HCT116 (cell line): ENCODE data around the gene RAET1L. TPM values are rescaled to one million over a fixed set of nuclear protein-coding genes. Genes with fewer than 3 reads are reported as not detected.

Experiments
- ATAC-seq: fragments of 200-7000 bp; cut with Tn5 transposase; 2 replicates; pipeline ENCODE4 v1.9.1; 2020; ENCODE audit warnings: mild to moderate bottlenecking, moderate library complexity
- BruUV-seq: library from RNA; stranded (reverse); fragments of 400-500 nt; replicated peaks from 2 replicates; lab custom pipeline; 2021; lab: Mats Ljungman, UMichigan
- CTCF ChIA-PET: fragments of 300-600 bp; sonication (Branson Sonifier 250); formaldehyde crosslinking; loops from one replicate; lab custom pipeline; 2021; ENCODE audit warnings: antibody characterized with exemption; lab: Charles Lee
- POLR2A ChIA-PET: fragments of 300-600, 350-600 bp; sonication (Branson Sonifier 250); formaldehyde crosslinking; loops from one replicate; lab custom pipeline; 2021; ENCODE audit warnings: antibody characterized with exemption; lab: Charles Lee
- RAD21 ChIA-PET, 2 experiments: fragments of 300-600 bp; sonication (Branson Sonifier 250); formaldehyde crosslinking; loops; one replicate each; lab custom pipeline; 2023; ENCODE audit warnings: low total read pairs in 2 of 2; ENCODE audit not compliant: uncharacterized antibody in 2 of 2, unreplicated experiment in 2 of 2, low non-redundant PET in 1 of 2; lab: Charles Lee
- DNase-seq: peaks from one replicate; pipeline ENCODE4 v3.0.0-alpha.2; 2010; ENCODE audit warnings: low read depth, low spot score
- H2AFZ ChIP-seq: fragments of 200-600 bp; shearing (Covaris generic), sonication (generic); 2 replicates; pipeline ENCODE4 v1.6.1; 2017; ENCODE audit warnings: low read depth, mixed run types, mixed read lengths, antibody characterized with exemption, low read length; ENCODE audit not compliant: poor library complexity, severe bottlenecking
- H3K27ac ChIP-seq: 2 replicates; pipeline ENCODE4 v1.5.1; 2012; ENCODE audit warnings: low read depth, low read length
- H3K27me3 ChIP-seq: fragments of 200-600 bp; sonication (generic); 2 replicates; pipeline ENCODE4 v1.6.1; 2016; ENCODE audit warnings: mixed run types, low read length, mixed read lengths; ENCODE audit not compliant: insufficient read depth
- H3K36me3 ChIP-seq, 2 experiments: fragments of 200-500 bp in 1 of 2; fragments of 200-600 bp in 1 of 2; sonication (Bioruptor generic) in 1 of 2; sonication (generic) in 1 of 2; 2 replicates each; pipeline versions ENCODE4 v1.5.1 to v1.6.1; 2014 to 2016; ENCODE audit warnings: low read length in 2 of 2, inconsistent platforms in 1 of 2, mixed read lengths in 1 of 2, mixed run types in 1 of 2; ENCODE audit not compliant: insufficient read depth in 2 of 2, control insufficient read depth in 1 of 2
- H3K4me1 ChIP-seq, 2 experiments: fragments of 200-600 bp in 1 of 2; sonication (generic) in 1 of 2; 2 replicates each; pipeline versions ENCODE4 v1.5.1 to v1.6.1; 2012 to 2017; ENCODE audit warnings: low read length in 2 of 2, inconsistent platforms in 1 of 2, mild to moderate bottlenecking in 1 of 2, mixed read lengths in 1 of 2, mixed run types in 1 of 2, moderate library complexity in 1 of 2; ENCODE audit not compliant: insufficient read depth in 2 of 2, control insufficient read depth in 1 of 2
- H3K4me2 ChIP-seq: fragments of 200-600 bp; sonication (generic); 2 replicates; pipeline ENCODE4 v1.6.1; 2017; ENCODE audit warnings: mixed run types, low read length, mixed read lengths
- H3K4me3 ChIP-seq, 2 experiments: fragments of 200-600 bp in 1 of 2; sonication (generic) in 1 of 2; replicated peaks in 1 of 2; 2 replicates each; pipeline ENCODE4 v1.5.1; 2011 to 2016; ENCODE audit warnings: low read length in 2 of 2, control low read depth in 1 of 2, low read depth in 1 of 2, mild to moderate bottlenecking in 1 of 2, mixed read lengths in 1 of 2, mixed run types in 1 of 2
- H3K79me2 ChIP-seq: fragments of 200-600 bp; sonication (generic); 2 replicates; pipeline ENCODE4 v1.6.1; 2017; ENCODE audit warnings: mild to moderate bottlenecking, mixed run types, low read length, moderate library complexity, mixed read lengths; ENCODE audit not compliant: insufficient read depth
- H3K9ac ChIP-seq: fragments of 200-600 bp; sonication (generic); 2 replicates; pipeline ENCODE4 v1.6.1; 2016; ENCODE audit warnings: low read length, mixed read lengths
- H3K9me2 ChIP-seq: fragments of 200-600 bp; sonication (generic), shearing (Covaris generic); 2 replicates; pipeline ENCODE4 v1.6.1; 2017; ENCODE audit warnings: mixed run types, mild to moderate bottlenecking, moderate library complexity; ENCODE audit not compliant: insufficient read depth
- H3K9me3 ChIP-seq, 2 experiments: fragments of 200-500 bp in 1 of 2; fragments of 200-600 bp in 1 of 2; sonication (Bioruptor generic) in 1 of 2; sonication (generic) in 1 of 2; 2 replicates each; pipeline ENCODE4 v1.6.1; 2014 to 2017; ENCODE audit warnings: low read length in 2 of 2, mixed read lengths in 2 of 2, inconsistent platforms in 1 of 2, low read depth in 1 of 2, mild to moderate bottlenecking in 1 of 2, mixed run types in 1 of 2, moderate library complexity in 1 of 2; ENCODE audit not compliant: control insufficient read depth in 1 of 2, insufficient read depth in 1 of 2
- H4K20me1 ChIP-seq: fragments of 200-600 bp; sonication (generic), shearing (Covaris generic); 2 replicates; pipeline ENCODE4 v1.6.1; 2017; ENCODE audit warnings: mixed run types, mild to moderate bottlenecking, moderate library complexity; ENCODE audit not compliant: insufficient read depth
- CBX3 ChIP-seq: IDR thresholded peaks from 2 replicates; pipeline ENCODE4 v1.6.1; 2012; ENCODE audit warnings: low read depth
- ELF1 ChIP-seq: IDR thresholded peaks from 2 replicates; pipeline ENCODE4 v1.6.1; 2012; ENCODE audit warnings: low read depth, borderline replicate concordance
- EZH2phosphoT487 ChIP-seq: fragments of 200-600 bp; IDR thresholded peaks from 2 replicates; pipeline ENCODE4 v1.6.1; 2018; ENCODE audit warnings: antibody characterized with exemption, borderline replicate concordance
- FOSL1 ChIP-seq: IDR thresholded peaks from 2 replicates; pipeline ENCODE4 v1.6.1; 2012; ENCODE audit warnings: low read depth
- RAD21 ChIP-seq: IDR thresholded peaks from 2 replicates; pipeline ENCODE4 v1.6.1; 2012; ENCODE audit warnings: low read depth, mild to moderate bottlenecking
- SIN3A ChIP-seq: IDR thresholded peaks from 2 replicates; pipeline ENCODE4 v1.6.1; 2012; ENCODE audit warnings: low read depth
- SP1 ChIP-seq: IDR thresholded peaks from 2 replicates; pipeline ENCODE4 v1.6.1; 2012; ENCODE audit warnings: low read depth
- SRF ChIP-seq: IDR thresholded peaks from 2 replicates; pipeline ENCODE4 v1.6.1; 2012; ENCODE audit warnings: low read depth
- TCF7L2 ChIP-seq: IDR thresholded peaks from 2 replicates; pipeline ENCODE4 v1.7.0; 2011; ENCODE audit warnings: borderline replicate concordance, inconsistent platforms; ENCODE audit not compliant: insufficient read depth, insufficient read length; ENCODE audit errors: extremely low read depth
- YY1 ChIP-seq: IDR thresholded peaks from 2 replicates; pipeline ENCODE4 v1.6.1; 2011; ENCODE audit warnings: low read length, low read depth, moderate library complexity, mild to moderate bottlenecking; ENCODE audit not compliant: insufficient replicate concordance; ENCODE audit errors: extremely low read depth
- ZFX ChIP-seq: fragments of 450-650 bp; IDR thresholded peaks from 2 replicates; pipeline ENCODE4 v1.6.1; 2017
- ZNF274 ChIP-seq: fragments of 200-500 bp; sonication (Bioruptor generic); IDR thresholded peaks from 2 replicates; pipeline ENCODE4 v1.6.1; 2014; ENCODE audit warnings: mild to moderate bottlenecking, low read depth, low read length, inconsistent platforms
- intact Hi-C: fragments of 100-400 bp; cut with micrococcal nuclease; formaldehyde crosslinking; loops from 2 replicates; pipeline ENCODE4 v1.10.0; 2022
- total RNA-seq: library from RNA; stranded (reverse); gene quantifications from one replicate; pipeline ENCODE4 v1.2.1, GENCODE V29; 2021; ENCODE audit not compliant: unreplicated experiment
- TF ChIP-seq, protein P1 (sequence below), 3 experiments: fragments of 200-600 bp in 1 of 3; sonication (generic) in 1 of 3; IDR thresholded peaks in 2 of 3; conservative IDR thresholded peaks in 1 of 3; 2 replicates each; pipeline ENCODE4 v1.5.1; 2012 to 2017; ENCODE audit warnings: low read depth in 2 of 3, low read length in 2 of 3, antibody characterized with exemption in 1 of 3, borderline replicate concordance in 1 of 3, control low read depth in 1 of 3, mild to moderate bottlenecking in 1 of 3, mixed read lengths in 1 of 3, mixed run types in 1 of 3, moderate library complexity in 1 of 3; ENCODE audit not compliant: insufficient read depth in 1 of 3

The RAET1L gene
- total RNA-seq, 1 experiment from 2014 or later, result 1.5 TPM

DNA sequence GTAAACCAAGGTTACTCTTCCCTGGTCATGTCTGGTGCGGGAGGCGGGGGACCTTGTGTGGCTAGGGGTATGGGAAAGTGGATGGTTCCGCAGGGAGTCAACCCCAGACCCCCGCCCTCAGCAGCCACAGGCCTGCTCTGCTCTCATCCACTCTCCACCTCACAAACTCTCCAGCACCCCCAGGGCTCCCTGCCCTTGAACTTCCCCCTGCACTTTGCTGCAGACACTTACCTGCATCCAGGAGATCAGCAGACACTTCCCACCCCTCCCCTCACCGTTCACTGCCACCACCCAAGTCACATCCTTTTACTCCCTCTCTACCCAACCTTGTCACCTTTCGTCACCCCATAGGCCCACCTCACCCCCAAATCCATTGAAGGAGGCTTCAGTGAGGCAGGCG is 3.9 kb upstream of the RAET1L start:
- DNase-seq (no peak), ATAC-seq (no peak)
- ChIA-PET POLR2A (no interaction called here), RAD21 (no interaction called here), CTCF (no interaction called here)
- intact Hi-C loops, result loop anchor here (5.0 kb wide), 1 partner anchor 308 kb away; no protein-coding TSS in a partner anchor
- Histone ChIP-seq H3K9me2 (no peaks in the 10 kb centered on the region), H2AFZ (no peak overlapping the region), H3K4me1 (peaks cover 21 to 28% of the 10 kb centered on the region in 2 experiments), H3K9me3 (no peaks in the 10 kb centered on the region), H3K27me3 (no peaks in the 10 kb centered on the region), H3K4me2 (no peak overlapping the region), H3K27ac (no peak overlapping the region), H3K9ac (no peak overlapping the region), H3K36me3 (no peaks in the 10 kb centered on the region), H4K20me1 (no peaks in the 10 kb centered on the region), H3K4me3 (no peak overlapping the region), H3K79me2 (no peaks in the 10 kb centered on the region)
- TF ChIP-seq CBX3 (no peak), ZNF274 (no peak), SRF (no peak), ZFX (no peak)
- no TSS peak for BruUV-seq

DNA sequence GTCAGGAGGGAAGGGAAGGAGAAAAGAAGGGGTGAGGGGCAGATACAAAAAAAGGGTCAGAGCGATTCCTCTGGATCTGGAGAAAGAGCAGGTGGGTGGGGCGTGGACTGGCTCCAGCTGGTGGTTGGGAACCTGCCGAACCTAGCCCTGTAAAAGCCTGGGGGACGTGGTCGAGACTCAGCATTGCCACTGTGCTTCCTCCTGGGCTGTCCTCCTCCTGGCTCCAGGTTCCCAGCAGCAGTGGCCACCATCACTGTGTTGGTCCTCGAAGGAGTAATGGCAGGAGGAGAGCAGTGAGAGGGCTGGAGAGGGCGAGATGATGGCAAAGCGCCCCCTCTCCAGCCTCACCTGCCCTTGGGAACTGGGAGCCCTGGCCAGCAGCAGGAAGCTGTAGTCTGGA is 3.5 kb upstream of the RAET1L start:
- Histone ChIP-seq H3K4me3 (no peak overlapping the region), H3K4me2 (no peak overlapping the region), H2AFZ (no peak overlapping the region), H3K9ac (no peak overlapping the region), H3K27ac (no peak overlapping the region), H3K36me3 (no peaks in the 10 kb centered on the region), H3K79me2 (no peaks in the 10 kb centered on the region), H3K4me1 (peaks cover 21 to 28% of the 10 kb centered on the region in 2 experiments), H3K9me2 (no peaks in the 10 kb centered on the region), H3K27me3 (no peaks in the 10 kb centered on the region), H3K9me3 (no peaks in the 10 kb centered on the region), H4K20me1 (no peaks in the 10 kb centered on the region)
- TF ChIP-seq RAD21, result no peak
- TF ChIP-seq TCF7L2, result no peak
- TF ChIP-seq ZNF274, result no peak
- TF ChIP-seq FOSL1, result no peak
- TF ChIP-seq CBX3, result no peak
- no peak for TF ChIP-seq SP1
- no peak for TF ChIP-seq ELF1
- no peak for TF ChIP-seq SIN3A
- no peak for TF ChIP-seq EZH2phosphoT487
- TF ChIP-seq SRF, result no peak
- TF ChIP-seq, protein P1, sequence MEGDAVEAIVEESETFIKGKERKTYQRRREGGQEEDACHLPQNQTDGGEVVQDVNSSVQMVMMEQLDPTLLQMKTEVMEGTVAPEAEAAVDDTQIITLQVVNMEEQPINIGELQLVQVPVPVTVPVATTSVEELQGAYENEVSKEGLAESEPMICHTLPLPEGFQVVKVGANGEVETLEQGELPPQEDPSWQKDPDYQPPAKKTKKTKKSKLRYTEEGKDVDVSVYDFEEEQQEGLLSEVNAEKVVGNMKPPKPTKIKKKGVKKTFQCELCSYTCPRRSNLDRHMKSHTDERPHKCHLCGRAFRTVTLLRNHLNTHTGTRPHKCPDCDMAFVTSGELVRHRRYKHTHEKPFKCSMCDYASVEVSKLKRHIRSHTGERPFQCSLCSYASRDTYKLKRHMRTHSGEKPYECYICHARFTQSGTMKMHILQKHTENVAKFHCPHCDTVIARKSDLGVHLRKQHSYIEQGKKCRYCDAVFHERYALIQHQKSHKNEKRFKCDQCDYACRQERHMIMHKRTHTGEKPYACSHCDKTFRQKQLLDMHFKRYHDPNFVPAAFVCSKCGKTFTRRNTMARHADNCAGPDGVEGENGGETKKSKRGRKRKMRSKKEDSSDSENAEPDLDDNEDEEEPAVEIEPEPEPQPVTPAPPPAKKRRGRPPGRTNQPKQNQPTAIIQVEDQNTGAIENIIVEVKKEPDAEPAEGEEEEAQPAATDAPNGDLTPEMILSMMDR (IDR thresholded peaks at IDR 0.05 in 2 of 3, conservative IDR thresholded peaks at IDR 0.05 in 1 of 3; ENCODE audit: borderline replicate concordance in 1 of 3, insufficient read depth in 1 of 3, low read depth in 2 of 3, low read length in 2 of 3), result no peak
- TF ChIP-seq YY1, result no peak
- DNase-seq, result no peak
- RAD21 ChIA-PET, result no interaction called here
- BruUV-seq, result no TSS peak
- intact Hi-C loops, result loop anchor here (5.0 kb wide), 1 partner anchor 309 kb away; no protein-coding TSS in a partner anchor
- ATAC-seq, result no peak
- POLR2A ChIA-PET, result no interaction called here
- CTCF ChIA-PET, result no interaction called here
